ENCODE measurements around the gene TNIP2.

DNA sequence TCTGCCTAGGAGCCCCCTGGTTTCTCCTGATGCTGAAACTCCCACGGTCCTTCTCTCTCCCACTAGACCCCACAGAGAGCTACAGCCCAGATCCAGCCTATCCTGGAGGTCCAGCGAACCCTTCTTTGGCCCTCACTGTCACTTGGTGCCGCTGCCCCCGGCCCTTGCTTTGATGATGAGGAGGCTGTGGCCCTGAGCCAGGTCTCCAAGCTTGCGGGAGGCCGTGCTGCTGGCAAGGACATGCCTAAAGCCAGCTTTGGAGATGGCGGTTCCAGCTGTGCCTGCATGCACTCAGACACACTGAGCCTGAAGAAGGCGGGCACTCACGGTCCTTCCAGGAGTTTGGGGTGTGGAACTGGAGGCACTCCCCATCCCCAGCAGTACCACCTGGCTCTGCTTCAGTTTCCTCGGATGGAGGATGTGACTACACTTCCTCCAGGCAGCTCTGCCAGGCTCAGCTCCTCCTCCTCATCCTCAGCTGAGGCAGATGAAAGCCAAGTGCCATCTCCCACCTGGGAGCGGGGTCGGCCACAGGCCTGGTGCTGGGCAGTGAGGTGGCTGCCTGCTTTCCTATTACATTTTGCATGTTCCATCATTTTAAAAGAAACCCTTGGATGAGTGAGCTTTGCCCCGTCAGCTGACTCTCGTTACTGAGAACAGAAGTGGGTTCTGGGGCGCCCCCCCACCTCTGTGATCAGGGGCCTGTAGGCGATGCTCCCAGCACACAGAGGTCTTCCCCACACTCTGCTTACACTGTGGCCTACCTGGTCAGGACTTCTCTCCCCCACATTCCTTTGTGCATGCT, 9.0 kb downstream of the TNIP2 start:
- TF ChIP-seq, protein P1, sequence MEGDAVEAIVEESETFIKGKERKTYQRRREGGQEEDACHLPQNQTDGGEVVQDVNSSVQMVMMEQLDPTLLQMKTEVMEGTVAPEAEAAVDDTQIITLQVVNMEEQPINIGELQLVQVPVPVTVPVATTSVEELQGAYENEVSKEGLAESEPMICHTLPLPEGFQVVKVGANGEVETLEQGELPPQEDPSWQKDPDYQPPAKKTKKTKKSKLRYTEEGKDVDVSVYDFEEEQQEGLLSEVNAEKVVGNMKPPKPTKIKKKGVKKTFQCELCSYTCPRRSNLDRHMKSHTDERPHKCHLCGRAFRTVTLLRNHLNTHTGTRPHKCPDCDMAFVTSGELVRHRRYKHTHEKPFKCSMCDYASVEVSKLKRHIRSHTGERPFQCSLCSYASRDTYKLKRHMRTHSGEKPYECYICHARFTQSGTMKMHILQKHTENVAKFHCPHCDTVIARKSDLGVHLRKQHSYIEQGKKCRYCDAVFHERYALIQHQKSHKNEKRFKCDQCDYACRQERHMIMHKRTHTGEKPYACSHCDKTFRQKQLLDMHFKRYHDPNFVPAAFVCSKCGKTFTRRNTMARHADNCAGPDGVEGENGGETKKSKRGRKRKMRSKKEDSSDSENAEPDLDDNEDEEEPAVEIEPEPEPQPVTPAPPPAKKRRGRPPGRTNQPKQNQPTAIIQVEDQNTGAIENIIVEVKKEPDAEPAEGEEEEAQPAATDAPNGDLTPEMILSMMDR (conservative IDR thresholded peaks at IDR 0.05 in 1 of 2, IDR thresholded peaks at IDR 0.05 in 1 of 2; ENCODE audit: extremely low read depth in 1 of 2, insufficient read depth in 1 of 2, low read depth in 1 of 2, low read length in 2 of 2): no peak
- no peak for TF ChIP-seq EZH2 (IDR thresholded peaks at IDR 0.05; ENCODE audit: borderline replicate concordance, low read length)

Data from mammary epithelial cell (primary cell).